Right ventricle myocardium inferior (tissue), 1 donor: ENCODE results near the gene GPATCH8. TPM values are rescaled to one million over a fixed set of nuclear protein-coding genes. Genes with fewer than 3 reads are reported as not detected.
A peak's percentile ranks its signal among the peaks of the same experiment; 100 is the strongest.
"Not testable (repeated sequence)": the region's sequence is repeated elsewhere in the genome, so short reads cannot be mapped to it uniquely, and the experiment has no call there.

Experiments used
- ATAC-seq: fragments of 200-7000 bp; cut with Tn5 transposase; one replicate; pipeline ENCODE4 v1.9.1; 2020; ENCODE audit warnings: mild to moderate bottlenecking, moderate library complexity
- DNase-seq: peaks from one replicate; pipeline ENCODE4 v3.0.0; 2021; ENCODE audit errors: missing footprints
- intact Hi-C: fragments of 100-400 bp; cut with DNase I; formaldehyde crosslinking; loops from one replicate; pipeline ENCODE4 v1.11.0; 2022
- total RNA-seq: library from RNA; stranded (reverse); fragmentation: NEBNext Ultra II Directional; extraction: Animal tissue kit (Norgen Biotek cat#: 25700); gene quantifications from one replicate; pipeline ENCODE4 v1.2.1, GENCODE V29; 2021
- donor health status: DM: no; HTN: yes; CAD: no; lungs with severe emphysema.

GPATCH8 gene
- total RNA-seq, 1 donor from 2014 or later = 15.3 TPM

- intact Hi-C loops = no loop called here
- no peak for DNase-seq
- ATAC-seq = no peak
Measured at GRCh38 chr17:44384823-44385286, 118.4 kb downstream of the GPATCH8 start.

GRCh38 chr17:44384281-44384822, 118.9 kb downstream of the GPATCH8 start:
- intact Hi-C loops = no loop called here
- no peak for DNase-seq
- ATAC-seq = no peak

GRCh38 chr17:44383861-44384260, 119.3 kb downstream of the GPATCH8 start:
- ATAC-seq = no peak
- no peak for DNase-seq
- intact Hi-C loops = no loop called here

GRCh38 chr17:44383363-44383762, 119.8 kb downstream of the GPATCH8 start:
- intact Hi-C loops = no loop called here
- DNase-seq (peak; percentile 53), ATAC-seq (no peak)

- intact Hi-C loops = no loop called here
Measured at GRCh38 chr17:44382917-44383316, 120.3 kb downstream of the GPATCH8 start.

GRCh38 chr17:44381810-44382305, 121.3 kb downstream of the GPATCH8 start:
- ATAC-seq (no peak), DNase-seq (peak; percentile 30)
- intact Hi-C loops = no loop called here

More at GRCh38 chr17:44382917-44383316, 120.3 kb downstream of the GPATCH8 start:
- ATAC-seq = no peak
- DNase-seq = no peak

GRCh38 chr17:44380767-44381166, 122.4 kb downstream of the GPATCH8 start:
- intact Hi-C loops = no loop called here
- no peak for ATAC-seq
- no peak for DNase-seq

GRCh38 chr17:44379887-44380286, 123.3 kb downstream of the GPATCH8 start:
- intact Hi-C loops = no loop called here
- ATAC-seq = no peak

GRCh38 chr17:44378171-44378705, 125.0 kb downstream of the GPATCH8 start:
- DNase-seq = peak; percentile 59
- intact Hi-C loops = no loop called here
- no peak for ATAC-seq

More at GRCh38 chr17:44379887-44380286, 123.3 kb downstream of the GPATCH8 start:
- DNase-seq = peak; percentile 48

- intact Hi-C loops = no loop called here
- DNase-seq (no peak), ATAC-seq (no peak)
Measured at GRCh38 chr17:44376779-44377178, 126.4 kb downstream of the GPATCH8 start.

- peak; percentile 75 for DNase-seq
- peak; percentile 68 for ATAC-seq
- intact Hi-C loops = no loop called here
Measured at GRCh38 chr17:44376124-44376523, 127.1 kb downstream of the GPATCH8 start.

- ATAC-seq (no peak), DNase-seq (peak; percentile 39)
- intact Hi-C loops = no loop called here
Measured at GRCh38 chr17:44375196-44376017, 127.8 kb downstream of the GPATCH8 start.

GRCh38 chr17:44374306-44375195, 128.7 kb downstream of the GPATCH8 start:
- ATAC-seq (no peak), DNase-seq (peak; percentile 69)
- intact Hi-C loops = no loop called here

- peak; percentile 41 for DNase-seq
- ATAC-seq = no peak
- intact Hi-C loops = no loop called here
Measured at GRCh38 chr17:44372036-44372435, 131.2 kb downstream of the GPATCH8 start.

- intact Hi-C loops, ATAC-seq: not testable (repeated sequence)
- peak; percentile 4 for DNase-seq
Measured at GRCh38 chr17:44369414-44370023, 133.7 kb downstream of the GPATCH8 start.

GRCh38 chr17:44368391-44369243, 134.6 kb downstream of the GPATCH8 start:
- ATAC-seq, intact Hi-C loops: not testable (repeated sequence)
- peak; percentile 13 for DNase-seq

- intact Hi-C loops = no loop called here
- DNase-seq = no peak
- no peak for ATAC-seq
Measured at GRCh38 chr17:44367231-44367979, 135.8 kb downstream of the GPATCH8 start.
